Liver (tissue), 9 donors: Measurements from ENCODE around the gene NOP58. TPM values are rescaled to one million over a fixed set of nuclear protein-coding genes. Genes with fewer than 3 reads are reported as not detected.

Experiments
- DNase-seq: peaks from one replicate; pipeline ENCODE4 v3.0.0-alpha.2; 2017; ENCODE audit warnings: low spot score
- H3K27ac ChIP-seq, 2 donors: one replicate each; pipeline ENCODE4 v1.7.0; 2013; ENCODE audit warnings: inconsistent platforms in 2 of 2, low read length in 2 of 2, control low read depth in 1 of 2, low read depth in 1 of 2, mild to moderate bottlenecking in 1 of 2
- H3K27me3 ChIP-seq, 4 donors: one replicate each; pipeline versions ENCODE4 v1.6.1 to v1.7.0; 2013; ENCODE audit warnings: low read length in 3 of 4, inconsistent platforms in 1 of 4, mild to moderate bottlenecking in 1 of 4, moderate library complexity in 1 of 4; ENCODE audit not compliant: control insufficient read depth in 4 of 4, insufficient read depth in 4 of 4
- H3K36me3 ChIP-seq, 4 donors: one replicate each; pipeline versions ENCODE4 v1.6.1 to v1.7.0; 2013; ENCODE audit warnings: low read length in 3 of 4, mild to moderate bottlenecking in 3 of 4, low read depth in 1 of 4, moderate library complexity in 1 of 4; ENCODE audit not compliant: control insufficient read depth in 4 of 4, insufficient read depth in 3 of 4
- H3K4me1 ChIP-seq, 4 donors: one replicate each; pipeline versions ENCODE4 v1.6.1 to v1.7.0; 2013; ENCODE audit warnings: low read length in 3 of 4, mild to moderate bottlenecking in 3 of 4, moderate library complexity in 1 of 4; ENCODE audit not compliant: control insufficient read depth in 4 of 4, insufficient read depth in 4 of 4
- H3K4me3 ChIP-seq, 3 donors: one replicate each; pipeline versions ENCODE4 v1.6.1 to v1.7.0; 2013; ENCODE audit warnings: low read length in 3 of 3, control low read depth in 1 of 3, low read depth in 1 of 3, mild to moderate bottlenecking in 1 of 3
- H3K9ac ChIP-seq, 2 donors: one replicate each; pipeline ENCODE4 v1.7.0; 2013; ENCODE audit warnings: low read length in 2 of 2, mild to moderate bottlenecking in 2 of 2, moderate library complexity in 2 of 2, control low read depth in 1 of 2, low read depth in 1 of 2
- H3K9me3 ChIP-seq, 4 donors: one replicate each; pipeline versions ENCODE4 v1.6.1 to v1.7.0; 2013; ENCODE audit warnings: low read length in 3 of 4; ENCODE audit not compliant: control insufficient read depth in 4 of 4
- EGR1 ChIP-seq, 2 donors: IDR thresholded peaks; 2 replicates each; pipeline ENCODE4 v1.6.1; 2016 to 2018; ENCODE audit warnings: antibody characterized with exemption in 2 of 2, low read depth in 2 of 2
- FOXA1 ChIP-seq: IDR thresholded peaks from 2 replicates; pipeline ENCODE4 v1.6.1; 2016; ENCODE audit warnings: antibody characterized with exemption
- FOXA2 ChIP-seq: IDR thresholded peaks from 2 replicates; pipeline ENCODE4 v1.6.1; 2016; ENCODE audit warnings: antibody characterized with exemption
- GABPA ChIP-seq, 2 donors: IDR thresholded peaks in 1 of 2; conservative IDR thresholded peaks in 1 of 2; 2 replicates each; pipeline ENCODE4 v1.6.1; 2016; ENCODE audit warnings: antibody characterized with exemption in 2 of 2, mild to moderate bottlenecking in 1 of 2, moderate library complexity in 1 of 2
- HNF4G ChIP-seq: IDR thresholded peaks from 2 replicates; pipeline ENCODE4 v1.6.1; 2016; ENCODE audit warnings: antibody characterized with exemption
- NR2F2 ChIP-seq: IDR thresholded peaks from 2 replicates; pipeline ENCODE4 v1.6.1; 2016; ENCODE audit warnings: antibody characterized with exemption
- RAD21 ChIP-seq, 2 donors: IDR thresholded peaks; 2 replicates each; pipeline ENCODE4 v1.6.1; 2016; ENCODE audit warnings: antibody characterized with exemption in 2 of 2, mild to moderate bottlenecking in 2 of 2
- SP1 ChIP-seq: IDR thresholded peaks from 2 replicates; pipeline ENCODE4 v1.6.1; 2018; ENCODE audit warnings: antibody characterized with exemption, mild to moderate bottlenecking
- TAF1 ChIP-seq: conservative IDR thresholded peaks from 2 replicates; pipeline ENCODE4 v1.6.1; 2016; ENCODE audit warnings: antibody characterized with exemption, mild to moderate bottlenecking
- YY1 ChIP-seq: IDR thresholded peaks from 2 replicates; pipeline ENCODE4 v1.6.1; 2016; ENCODE audit warnings: antibody characterized with exemption, mild to moderate bottlenecking
- WGBS: extraction: QIAGEN DNeasy Blood & Tissue Kit; methylation state at CpG from one replicate; pipeline ENCODE4 v1.1.7; 2013; 5-methylcytosine and 5-hydroxymethylcytosine counted together
- polyA plus RNA-seq, 2 donors: library from polyadenylated mRNA; stranded (reverse) in 1 of 2; unstranded in 1 of 2; fragments of 200-250 nt in 1 of 2; fragments of >200 nt in 1 of 2; fragmentation: Nextera tagmentation in 1 of 2; extraction: Ambion mirVana in 1 of 2; gene quantifications; one replicate each; pipeline versions ENCODE4 v1.2.1 to v1.2.3, GENCODE V29; 2013 to 2015
- total RNA-seq, 2 donors: library from RNA; depleted of rRNA; stranded (reverse); fragments of >200 nt; gene quantifications; one replicate each; pipeline ENCODE4 v1.2.3, GENCODE V29; 2014
- TF ChIP-seq, protein P1 (sequence below): IDR thresholded peaks from 2 replicates; pipeline ENCODE4 v1.6.1; 2016; ENCODE audit warnings: antibody characterized with exemption, mild to moderate bottlenecking
- TF ChIP-seq, protein P2 (sequence below): IDR thresholded peaks from 2 replicates; pipeline ENCODE4 v1.6.1; 2016; ENCODE audit warnings: antibody characterized with exemption
- TF ChIP-seq, protein P3 (sequence below): IDR thresholded peaks from 2 replicates; pipeline ENCODE4 v1.6.1; 2016; ENCODE audit warnings: antibody characterized with exemption
- TF ChIP-seq, protein P4 (sequence below): IDR thresholded peaks from 2 replicates; pipeline ENCODE4 v1.6.1; 2016; ENCODE audit warnings: antibody characterized with exemption
- TF ChIP-seq, protein P5 (sequence below): fragments of 150-350 bp; IDR thresholded peaks from 2 replicates; pipeline ENCODE4 v1.5.1; 2017; ENCODE audit warnings: improper control_type of control experiment, low read depth, low read length; ENCODE audit not compliant: missing input control
- donor health status: healthy.
- donor health status: healthy.
- donor health status: healthy.
- donor health status: healthy.
- donor health status: healthy.

Gene NOP58
- total and polyA plus RNA-seq, 4 donors: 20.7 to 54.1 (median 36.8) TPM

DNA sequence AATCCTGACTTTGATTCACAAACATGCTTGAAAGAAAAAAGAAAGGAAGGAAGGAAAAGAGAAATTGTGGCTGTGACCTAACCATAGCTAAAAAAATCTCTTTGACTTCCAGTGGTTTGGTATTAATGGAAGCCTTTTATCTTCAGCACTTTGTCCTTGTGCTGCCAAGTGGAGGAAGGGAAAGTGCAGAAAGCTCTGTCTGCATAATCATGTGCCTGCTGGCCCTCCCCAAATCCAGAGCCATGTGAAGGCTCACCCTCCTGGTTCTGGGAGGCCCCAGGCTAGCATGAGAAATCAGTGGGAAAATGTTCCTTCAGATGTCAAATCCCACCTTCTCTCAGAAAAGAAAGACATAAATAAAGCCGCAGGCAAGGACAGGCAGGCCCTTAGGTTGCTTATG lies 62.3 kb downstream of the NOP58 start:
- DNase-seq: no peak
- 91% methylated on average over 1 of the region's 1 CpG for WGBS
- H3K27ac ChIP-seq: no peak overlapping the region

DNA sequence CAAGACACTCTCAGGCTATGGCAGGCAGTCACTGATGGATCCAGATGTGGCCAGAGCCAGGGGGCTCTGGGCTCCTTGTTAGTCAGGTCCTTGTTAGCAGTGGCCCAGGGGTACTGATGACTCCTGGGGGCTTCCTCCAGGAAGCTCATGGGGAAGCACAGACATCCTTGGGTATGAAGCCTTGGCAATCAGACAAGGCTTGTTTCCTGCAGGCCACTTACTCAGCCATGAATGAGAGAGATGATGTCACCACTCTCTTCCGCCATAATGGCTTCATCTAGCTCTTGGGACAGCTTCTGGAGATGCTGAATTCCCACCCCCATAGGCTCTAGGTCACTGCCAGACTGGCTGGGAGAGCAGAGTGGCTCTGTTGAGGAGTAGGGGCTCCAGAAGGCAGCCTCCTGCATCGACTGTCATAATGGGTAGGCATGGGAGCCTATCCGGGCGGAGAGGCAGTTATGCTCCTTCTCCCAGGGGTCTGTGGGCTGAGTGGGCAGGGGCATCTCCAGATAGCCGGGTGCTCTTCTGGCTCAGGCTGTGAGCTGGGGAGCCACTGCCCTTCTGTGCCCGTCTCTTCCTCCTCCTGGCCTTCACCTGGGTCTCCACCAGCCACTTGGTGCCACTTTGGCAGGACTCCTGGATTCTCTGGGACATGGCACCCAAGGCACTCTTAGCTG lies 70.4 kb downstream of the NOP58 start:
- H3K27me3 ChIP-seq: no peaks in the 10 kb centered on the region
- no peak overlapping the region for H3K9ac ChIP-seq
- DNase-seq: no peak
- H3K4me3 ChIP-seq: no peak overlapping the region
- no peak overlapping the region for H3K27ac ChIP-seq
- H3K9me3 ChIP-seq: no peaks in the 10 kb centered on the region
- no peaks in the 10 kb centered on the region for H3K36me3 ChIP-seq
- H3K4me1 ChIP-seq: no peaks in the 10 kb centered on the region
- WGBS: 95% methylated on average over 6 of the region's 6 CpGs
- TF ChIP-seq TAF1: no peak
- TF ChIP-seq, protein P1, sequence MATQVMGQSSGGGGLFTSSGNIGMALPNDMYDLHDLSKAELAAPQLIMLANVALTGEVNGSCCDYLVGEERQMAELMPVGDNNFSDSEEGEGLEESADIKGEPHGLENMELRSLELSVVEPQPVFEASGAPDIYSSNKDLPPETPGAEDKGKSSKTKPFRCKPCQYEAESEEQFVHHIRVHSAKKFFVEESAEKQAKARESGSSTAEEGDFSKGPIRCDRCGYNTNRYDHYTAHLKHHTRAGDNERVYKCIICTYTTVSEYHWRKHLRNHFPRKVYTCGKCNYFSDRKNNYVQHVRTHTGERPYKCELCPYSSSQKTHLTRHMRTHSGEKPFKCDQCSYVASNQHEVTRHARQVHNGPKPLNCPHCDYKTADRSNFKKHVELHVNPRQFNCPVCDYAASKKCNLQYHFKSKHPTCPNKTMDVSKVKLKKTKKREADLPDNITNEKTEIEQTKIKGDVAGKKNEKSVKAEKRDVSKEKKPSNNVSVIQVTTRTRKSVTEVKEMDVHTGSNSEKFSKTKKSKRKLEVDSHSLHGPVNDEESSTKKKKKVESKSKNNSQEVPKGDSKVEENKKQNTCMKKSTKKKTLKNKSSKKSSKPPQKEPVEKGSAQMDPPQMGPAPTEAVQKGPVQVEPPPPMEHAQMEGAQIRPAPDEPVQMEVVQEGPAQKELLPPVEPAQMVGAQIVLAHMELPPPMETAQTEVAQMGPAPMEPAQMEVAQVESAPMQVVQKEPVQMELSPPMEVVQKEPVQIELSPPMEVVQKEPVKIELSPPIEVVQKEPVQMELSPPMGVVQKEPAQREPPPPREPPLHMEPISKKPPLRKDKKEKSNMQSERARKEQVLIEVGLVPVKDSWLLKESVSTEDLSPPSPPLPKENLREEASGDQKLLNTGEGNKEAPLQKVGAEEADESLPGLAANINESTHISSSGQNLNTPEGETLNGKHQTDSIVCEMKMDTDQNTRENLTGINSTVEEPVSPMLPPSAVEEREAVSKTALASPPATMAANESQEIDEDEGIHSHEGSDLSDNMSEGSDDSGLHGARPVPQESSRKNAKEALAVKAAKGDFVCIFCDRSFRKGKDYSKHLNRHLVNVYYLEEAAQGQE: no peak
- TF ChIP-seq FOXA1: no peak
- no peak for TF ChIP-seq EGR1 (IDR thresholded peaks at IDR 0.05; ENCODE audit: low read depth in 2 of 2)
- no peak for TF ChIP-seq SP1
- TF ChIP-seq, protein P2, sequence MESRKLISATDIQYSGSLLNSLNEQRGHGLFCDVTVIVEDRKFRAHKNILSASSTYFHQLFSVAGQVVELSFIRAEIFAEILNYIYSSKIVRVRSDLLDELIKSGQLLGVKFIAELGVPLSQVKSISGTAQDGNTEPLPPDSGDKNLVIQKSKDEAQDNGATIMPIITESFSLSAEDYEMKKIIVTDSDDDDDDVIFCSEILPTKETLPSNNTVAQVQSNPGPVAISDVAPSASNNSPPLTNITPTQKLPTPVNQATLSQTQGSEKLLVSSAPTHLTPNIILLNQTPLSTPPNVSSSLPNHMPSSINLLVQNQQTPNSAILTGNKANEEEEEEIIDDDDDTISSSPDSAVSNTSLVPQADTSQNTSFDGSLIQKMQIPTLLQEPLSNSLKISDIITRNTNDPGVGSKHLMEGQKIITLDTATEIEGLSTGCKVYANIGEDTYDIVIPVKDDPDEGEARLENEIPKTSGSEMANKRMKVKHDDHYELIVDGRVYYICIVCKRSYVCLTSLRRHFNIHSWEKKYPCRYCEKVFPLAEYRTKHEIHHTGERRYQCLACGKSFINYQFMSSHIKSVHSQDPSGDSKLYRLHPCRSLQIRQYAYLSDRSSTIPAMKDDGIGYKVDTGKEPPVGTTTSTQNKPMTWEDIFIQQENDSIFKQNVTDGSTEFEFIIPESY: no peak
- no peak for TF ChIP-seq HNF4G
- TF ChIP-seq GABPA (IDR thresholded peaks at IDR 0.05 in 1 of 2, conservative IDR thresholded peaks at IDR 0.05 in 1 of 2): no peak
- TF ChIP-seq NR2F2: no peak
- TF ChIP-seq RAD21 (IDR thresholded peaks at IDR 0.05): no peak
- TF ChIP-seq YY1: no peak
- TF ChIP-seq, protein P3, sequence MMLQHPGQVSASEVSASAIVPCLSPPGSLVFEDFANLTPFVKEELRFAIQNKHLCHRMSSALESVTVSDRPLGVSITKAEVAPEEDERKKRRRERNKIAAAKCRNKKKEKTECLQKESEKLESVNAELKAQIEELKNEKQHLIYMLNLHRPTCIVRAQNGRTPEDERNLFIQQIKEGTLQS: no peak
- no peak for TF ChIP-seq FOXA2
- TF ChIP-seq, protein P4, sequence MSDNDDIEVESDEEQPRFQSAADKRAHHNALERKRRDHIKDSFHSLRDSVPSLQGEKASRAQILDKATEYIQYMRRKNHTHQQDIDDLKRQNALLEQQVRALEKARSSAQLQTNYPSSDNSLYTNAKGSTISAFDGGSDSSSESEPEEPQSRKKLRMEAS: no peak

More for the DNA sequence above, 62.3 kb downstream of the NOP58 start:
- Histone ChIP-seq H3K36me3 (no peaks in the 10 kb centered on the region), H3K4me3 (no peak overlapping the region), H3K9me3 (no peaks in the 10 kb centered on the region), H3K27me3 (no peaks in the 10 kb centered on the region), H3K9ac (no peak overlapping the region), H3K4me1 (no peaks in the 10 kb centered on the region)
- TF ChIP-seq, protein P1: no peak
- no peak for TF ChIP-seq TAF1
- TF ChIP-seq HNF4G: no peak
- TF ChIP-seq, protein P5, sequence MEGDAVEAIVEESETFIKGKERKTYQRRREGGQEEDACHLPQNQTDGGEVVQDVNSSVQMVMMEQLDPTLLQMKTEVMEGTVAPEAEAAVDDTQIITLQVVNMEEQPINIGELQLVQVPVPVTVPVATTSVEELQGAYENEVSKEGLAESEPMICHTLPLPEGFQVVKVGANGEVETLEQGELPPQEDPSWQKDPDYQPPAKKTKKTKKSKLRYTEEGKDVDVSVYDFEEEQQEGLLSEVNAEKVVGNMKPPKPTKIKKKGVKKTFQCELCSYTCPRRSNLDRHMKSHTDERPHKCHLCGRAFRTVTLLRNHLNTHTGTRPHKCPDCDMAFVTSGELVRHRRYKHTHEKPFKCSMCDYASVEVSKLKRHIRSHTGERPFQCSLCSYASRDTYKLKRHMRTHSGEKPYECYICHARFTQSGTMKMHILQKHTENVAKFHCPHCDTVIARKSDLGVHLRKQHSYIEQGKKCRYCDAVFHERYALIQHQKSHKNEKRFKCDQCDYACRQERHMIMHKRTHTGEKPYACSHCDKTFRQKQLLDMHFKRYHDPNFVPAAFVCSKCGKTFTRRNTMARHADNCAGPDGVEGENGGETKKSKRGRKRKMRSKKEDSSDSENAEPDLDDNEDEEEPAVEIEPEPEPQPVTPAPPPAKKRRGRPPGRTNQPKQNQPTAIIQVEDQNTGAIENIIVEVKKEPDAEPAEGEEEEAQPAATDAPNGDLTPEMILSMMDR: no peak
